Measurements from ENCODE around the gene RAB1A. TPM values are rescaled to one million over a fixed set of nuclear protein-coding genes. Genes with fewer than 3 reads are reported as not detected.
A peak's percentile ranks its signal among the peaks of the same experiment; 100 is the strongest.

RAB1A gene
- total RNA-seq, 2 experiments from 2014 or later = 77.1 to 84.8 TPM

DNA sequence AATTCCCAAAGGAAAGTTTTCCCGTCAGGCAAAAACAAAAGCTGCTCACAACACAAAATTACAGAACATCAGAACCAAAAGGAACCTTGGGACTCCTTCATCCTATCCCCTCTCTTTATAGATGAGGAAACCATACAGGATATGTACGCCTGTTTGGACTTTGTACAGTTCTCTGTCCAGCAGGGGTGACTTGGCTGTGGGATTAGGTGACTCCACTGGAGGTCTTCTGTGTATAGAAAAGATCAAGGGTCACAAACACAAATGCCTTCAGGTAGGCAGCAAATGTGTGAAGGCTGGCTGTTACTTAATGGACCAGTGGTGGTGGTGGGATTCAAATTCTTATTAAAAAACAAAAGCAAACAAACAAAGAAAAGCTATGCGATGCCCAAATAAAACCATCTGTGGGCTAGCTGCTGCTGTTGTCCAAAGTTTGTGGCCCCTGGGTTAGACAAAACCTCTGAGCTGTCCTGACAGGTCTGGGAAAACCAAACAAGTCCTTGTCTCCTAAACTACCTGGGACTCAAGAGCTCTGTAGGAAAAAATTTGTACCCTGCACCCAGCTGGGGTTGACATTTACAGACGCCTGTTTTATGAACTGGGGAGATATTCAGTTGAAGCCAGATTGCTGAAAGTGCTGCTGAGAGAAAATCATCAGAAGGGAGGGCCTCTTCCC lies 75.0 kb downstream of the RAB1A start:
- no peaks in the 10 kb centered on the region for H3K36me3 Mint-ChIP-seq (ENCODE audit: low read depth)
- no peak for DNase-seq
- H3K27me3 Mint-ChIP-seq = no peaks in the 10 kb centered on the region
- H3K9me3 Mint-ChIP-seq (ENCODE audit: low read depth) = no peaks in the 10 kb centered on the region
- intact Hi-C loops (cut with DNase I, micrococcal nuclease) = loop anchor here (5.0 kb wide), 2 partner anchors 377 to 403 kb away; partner anchors contain the start of genes SERTAD2 (in 1 of the 2) and SPRED2 (in 1 of the 2)
- ChIA-PET CTCF (interaction anchor here (0.8 to 2.9 kb wide), 11 partner anchors 10 to 531 kb away, joined by 3 to 33 read pairs (median 5); partner anchors contain the start of genes ACTR2 and AFTPH), POLR2A (interaction anchor here (0.6 to 2.9 kb wide), 7 partner anchors 10 to 530 kb away, joined by 3 to 10 read pairs (median 3); partner anchors contain the start of genes ACTR2 and RAB1A)
- no peak overlapping the region for H3K27ac Mint-ChIP-seq
- no peak for ATAC-seq
- H3K4me3 Mint-ChIP-seq = peak overlapping the region; percentile 93
- H3K4me1 Mint-ChIP-seq = peaks cover 52% of the 10 kb centered on the region

DNA sequence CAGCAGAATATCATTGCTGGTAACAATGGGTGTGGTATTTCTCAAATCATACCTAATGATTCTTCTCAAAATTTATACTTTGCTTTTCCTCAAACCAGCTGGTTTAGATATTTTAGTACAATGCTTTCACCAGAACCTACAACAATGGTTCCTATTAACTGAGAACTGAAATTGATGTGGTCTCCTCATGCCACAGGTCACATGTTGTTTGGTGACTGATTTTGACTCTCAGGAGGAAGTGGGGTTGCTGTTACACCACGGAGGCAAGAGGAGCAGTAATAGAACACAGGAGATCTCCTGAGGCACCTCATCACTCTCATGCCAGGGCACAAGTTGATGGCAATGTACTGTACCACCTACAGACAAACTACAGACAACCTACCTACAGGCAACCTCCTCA lies 76.7 kb downstream of the RAB1A start:
- H3K36me3 Mint-ChIP-seq (ENCODE audit: low read depth) = no peaks in the 10 kb centered on the region
- no peak for ATAC-seq
- ChIA-PET CTCF (interaction anchor here (0.9 to 1.4 kb wide), 3 partner anchors 21 to 134 kb away, joined by 3 to 8 read pairs (median 7); partner anchors contain the start of gene SLC1A4), POLR2A (interaction anchor here (2.9 kb wide), 1 partner anchor 77 kb away, joined by 10 read pairs; the partner anchor contains the start of gene RAB1A)
- H3K9me3 Mint-ChIP-seq (ENCODE audit: low read depth) = no peaks in the 10 kb centered on the region
- intact Hi-C loops (cut with DNase I, micrococcal nuclease) = no loop called here
- H3K27me3 Mint-ChIP-seq = no peaks in the 10 kb centered on the region
- H3K27ac Mint-ChIP-seq = peak overlapping the region; percentile 28
- H3K4me1 Mint-ChIP-seq = peaks cover 42% of the 10 kb centered on the region
- H3K4me3 Mint-ChIP-seq = no peak overlapping the region
- peak; percentile 39 for DNase-seq

DNA sequence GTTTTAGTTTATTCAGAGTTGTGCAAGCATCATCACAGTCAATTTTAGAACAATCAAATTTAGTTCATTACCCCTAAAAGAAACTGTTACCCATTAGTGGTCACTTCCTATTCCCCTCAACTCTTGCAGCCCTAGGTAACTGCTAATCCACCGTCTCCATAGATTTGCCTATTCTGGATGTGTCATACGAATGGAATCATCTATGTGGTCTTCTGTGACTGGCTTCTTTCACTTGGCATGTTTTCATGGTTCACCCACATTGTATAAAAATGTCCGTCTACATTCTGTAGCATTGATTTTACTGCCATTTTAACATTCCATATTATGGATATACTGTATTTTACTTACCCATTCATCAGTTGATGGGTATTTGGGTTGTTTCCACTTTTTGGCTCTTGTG lies 79.0 kb downstream of the RAB1A start:
- no peak for DNase-seq
- intact Hi-C loops (cut with DNase I, micrococcal nuclease) = no loop called here
- Mint-ChIP-seq H3K9me3 (ENCODE audit: low read depth) (no peaks in the 10 kb centered on the region), H3K4me1 (peaks cover 28% of the 10 kb centered on the region), H3K27ac (no peak overlapping the region), H3K36me3 (ENCODE audit: low read depth) (peaks cover under 1% of the 10 kb centered on the region), H3K4me3 (no peak overlapping the region), H3K27me3 (no peaks in the 10 kb centered on the region)
- POLR2A ChIA-PET = no interaction called here
- no peak for ATAC-seq
- CTCF ChIA-PET = no interaction called here

DNA sequence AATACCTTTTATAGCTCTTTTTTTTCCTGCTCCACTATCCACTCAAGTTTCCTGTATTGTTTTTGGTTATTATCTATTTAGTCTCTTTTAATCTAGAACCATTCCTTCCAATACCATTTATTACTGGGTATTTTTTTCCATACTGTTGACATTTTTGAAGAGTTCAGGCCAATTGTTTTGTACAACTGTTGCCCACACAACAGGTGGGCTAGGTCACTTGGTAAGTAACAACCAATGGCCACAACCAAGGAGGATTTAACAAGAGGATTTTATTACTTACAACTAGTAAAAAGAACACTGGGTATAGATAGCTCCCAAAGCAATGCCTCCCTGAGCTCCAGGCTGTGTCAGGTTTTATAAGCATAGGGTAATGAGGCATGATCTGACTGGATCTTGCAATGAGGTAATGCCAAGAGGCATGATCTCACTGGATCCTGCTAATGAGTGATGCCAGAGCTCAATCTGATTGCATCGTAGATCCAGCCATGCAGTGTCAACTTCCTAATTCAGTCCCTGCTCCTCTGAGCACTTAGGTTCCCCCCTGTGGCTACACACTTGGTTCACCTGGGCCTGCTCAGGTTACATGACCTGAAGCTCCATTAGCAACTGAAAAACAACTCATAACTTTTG lies 80.8 kb downstream of the RAB1A start:
- POLR2A ChIA-PET = interaction anchor here (0.7 kb wide), 1 partner anchor 158 kb away, joined by 4 read pairs; no protein-coding TSS in a partner anchor
- Mint-ChIP-seq H3K4me3 (no peak overlapping the region), H3K4me1 (peaks cover 14% of the 10 kb centered on the region), H3K36me3 (ENCODE audit: low read depth) (peaks cover 9% of the 10 kb centered on the region), H3K27me3 (no peaks in the 10 kb centered on the region), H3K27ac (no peak overlapping the region), H3K9me3 (ENCODE audit: low read depth) (peaks cover 5% of the 10 kb centered on the region)
- CTCF ChIA-PET = interaction anchor here (0.7 to 1.0 kb wide), 3 partner anchors 41 to 131 kb away, joined by 3 read pairs; no protein-coding TSS in a partner anchor
- peak; percentile 60 for ATAC-seq
- intact Hi-C loops (cut with DNase I, micrococcal nuclease) = no loop called here
- peak; percentile 38 for DNase-seq

GRCh38 chr2:65046633-65047407 lies 83.1 kb downstream of the RAB1A start:
- no peak for ATAC-seq
- CTCF ChIA-PET = interaction anchor here (0.6 to 4.1 kb wide), 7 partner anchors 9 to 523 kb away, joined by 3 to 15 read pairs (median 3); partner anchors contain the start of gene CEP68
- no peak overlapping the region for H3K4me3 Mint-ChIP-seq

DNA sequence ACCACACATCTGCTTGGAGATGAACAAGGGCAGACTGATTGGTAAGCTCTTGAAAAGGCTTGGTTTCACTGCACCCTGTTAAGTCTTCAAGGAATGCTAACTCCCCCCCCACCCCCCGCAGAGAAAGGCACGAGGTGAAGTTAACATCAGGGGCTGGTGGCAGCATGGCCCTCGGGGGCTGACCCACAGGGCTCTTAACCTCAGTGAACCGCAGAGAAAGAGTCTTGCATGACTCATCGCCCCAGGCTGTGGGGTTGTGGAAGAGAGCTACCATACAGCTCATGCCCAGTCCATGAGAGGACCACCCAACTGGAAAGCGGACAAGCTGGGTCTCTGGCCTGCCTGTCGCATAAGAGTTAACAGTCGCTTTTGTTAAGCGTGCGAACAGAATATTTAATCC lies 84.3 kb downstream of the RAB1A start:
- no peak overlapping the region for H3K4me3 Mint-ChIP-seq
- H3K4me1 Mint-ChIP-seq = peaks cover 1% of the 10 kb centered on the region
- H3K27me3 Mint-ChIP-seq = no peaks in the 10 kb centered on the region
- POLR2A ChIA-PET = no interaction called here
- CTCF ChIA-PET = interaction anchor here (0.6 to 4.1 kb wide), 5 partner anchors 19 to 1111 kb away, joined by 3 to 15 read pairs (median 4); no protein-coding TSS in a partner anchor
- H3K36me3 Mint-ChIP-seq (ENCODE audit: low read depth) = peaks cover 16% of the 10 kb centered on the region
- ATAC-seq = no peak
- intact Hi-C loops (cut with DNase I, micrococcal nuclease) = no loop called here
- DNase-seq = no peak
- H3K9me3 Mint-ChIP-seq (ENCODE audit: low read depth) = peaks cover 9% of the 10 kb centered on the region
- no peak overlapping the region for H3K27ac Mint-ChIP-seq

More at GRCh38 chr2:65046633-65047407, 83.1 kb downstream of the RAB1A start:
- POLR2A ChIA-PET = interaction anchor here (0.9 kb wide), 1 partner anchor 9 kb away, joined by 3 read pairs; the partner anchor contains the start of gene CEP68
- DNase-seq = no peak
- Mint-ChIP-seq H3K27me3 (no peaks in the 10 kb centered on the region), H3K36me3 (ENCODE audit: low read depth) (peaks cover 16% of the 10 kb centered on the region), H3K4me1 (no peaks in the 10 kb centered on the region), H3K27ac (no peak overlapping the region), H3K9me3 (ENCODE audit: low read depth) (peaks cover 9% of the 10 kb centered on the region)
- intact Hi-C loops (cut with DNase I, micrococcal nuclease) = no loop called here

GRCh38 chr2:65044097-65044735 lies 85.7 kb downstream of the RAB1A start:
- Mint-ChIP-seq H3K27ac (no peak overlapping the region), H3K4me3 (no peak overlapping the region), H3K9me3 (ENCODE audit: low read depth) (peaks cover 9% of the 10 kb centered on the region), H3K4me1 (peaks cover 7% of the 10 kb centered on the region), H3K36me3 (ENCODE audit: low read depth) (peaks cover 16% of the 10 kb centered on the region), H3K27me3 (no peaks in the 10 kb centered on the region)
- no peak for DNase-seq
- intact Hi-C loops (cut with DNase I, micrococcal nuclease) = no loop called here
- ChIA-PET CTCF (interaction anchor here (1.0 to 4.1 kb wide), 6 partner anchors 10 to 143 kb away, joined by 4 to 42 read pairs (median 7); partner anchors contain the start of gene CEP68), POLR2A (no interaction called here)
- no peak for ATAC-seq

DNA sequence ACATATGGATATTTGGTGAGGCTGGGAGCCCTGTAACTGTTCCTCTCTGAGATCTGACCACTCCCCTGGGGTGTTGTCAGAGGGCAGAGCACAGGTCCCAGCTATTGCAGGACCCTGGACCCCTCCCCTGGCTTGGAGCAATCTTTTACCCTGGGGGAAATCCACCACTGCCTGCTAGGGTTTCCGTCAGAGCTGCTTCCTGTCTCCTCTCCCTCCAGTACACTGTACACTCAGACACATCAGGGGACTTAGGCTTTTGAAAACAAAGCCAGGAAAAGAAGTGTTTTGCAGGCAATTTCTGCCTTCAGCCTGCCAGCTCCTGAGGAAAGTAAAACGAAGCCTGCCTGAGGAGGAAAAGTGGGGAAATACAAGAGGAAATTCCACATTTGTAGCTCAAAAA lies 86.9 kb downstream of the RAB1A start:
- H3K27ac Mint-ChIP-seq = no peak overlapping the region
- ATAC-seq = no peak
- intact Hi-C loops (cut with DNase I, micrococcal nuclease) = no loop called here
- peaks cover 9% of the 10 kb centered on the region for H3K9me3 Mint-ChIP-seq (ENCODE audit: low read depth)
- DNase-seq = no peak
- H3K36me3 Mint-ChIP-seq (ENCODE audit: low read depth) = peaks cover 19% of the 10 kb centered on the region
- peaks cover 7% of the 10 kb centered on the region for H3K4me1 Mint-ChIP-seq
- CTCF ChIA-PET = interaction anchor here (0.5 to 3.2 kb wide), 12 partner anchors 9 to 454 kb away, joined by 3 to 42 read pairs (median 3); partner anchors contain the start of gene CEP68
- POLR2A ChIA-PET = no interaction called here
- H3K4me3 Mint-ChIP-seq = no peak overlapping the region
- no peaks in the 10 kb centered on the region for H3K27me3 Mint-ChIP-seq

DNA sequence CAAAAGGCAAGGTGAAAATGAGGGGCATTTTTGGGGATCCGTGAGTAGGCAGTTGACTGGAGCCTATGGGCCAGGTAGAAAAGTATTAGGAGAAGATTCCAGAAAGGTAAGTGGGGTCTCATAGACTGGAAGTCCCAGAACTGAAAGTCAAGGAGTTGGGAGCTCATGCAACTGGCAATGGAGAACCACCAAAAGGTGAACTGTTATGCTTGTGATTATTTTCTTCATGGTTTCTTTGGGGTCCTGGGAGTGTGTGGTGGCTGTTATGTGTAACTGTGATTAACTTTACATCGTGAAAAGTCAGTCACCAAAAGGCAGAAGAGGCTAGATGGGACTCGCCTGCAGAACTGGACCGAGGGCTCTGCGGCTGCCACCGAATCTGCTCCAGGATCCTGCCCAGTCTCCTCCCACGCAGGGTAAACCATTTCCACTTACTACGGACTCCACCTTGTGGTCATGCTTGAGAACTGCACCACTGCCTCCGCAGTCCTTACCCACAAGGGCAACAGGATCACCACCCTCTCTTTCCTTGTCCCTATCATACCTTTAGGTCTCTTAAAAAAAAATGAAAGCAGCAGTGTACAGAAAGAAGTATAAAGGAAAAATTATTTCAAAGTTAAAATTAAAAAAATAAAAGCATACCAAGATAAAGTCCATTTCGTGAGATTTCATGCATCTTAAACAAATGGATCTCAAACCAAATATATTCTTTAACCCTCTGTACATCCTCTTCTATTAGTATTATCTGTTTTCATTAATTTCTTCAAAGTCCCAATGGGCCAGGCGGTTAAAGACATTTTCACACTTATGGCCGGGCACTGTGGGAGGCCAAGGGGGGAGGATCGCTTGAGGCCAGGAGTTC lies 89.3 kb downstream of the RAB1A start:
- ChIA-PET POLR2A (no interaction called here), CTCF (interaction anchor here (0.6 to 3.2 kb wide), 9 partner anchors 14 to 517 kb away, joined by 3 to 42 read pairs (median 3); no protein-coding TSS in a partner anchor)
- no peak overlapping the region for H3K4me3 Mint-ChIP-seq
- H3K9me3 Mint-ChIP-seq (ENCODE audit: low read depth) = peaks cover 9% of the 10 kb centered on the region
- ATAC-seq (peak; percentile 83), DNase-seq (peak; percentile 85)
- H3K27me3 Mint-ChIP-seq = no peaks in the 10 kb centered on the region
- intact Hi-C loops (cut with DNase I, micrococcal nuclease) = loop anchor here (1.0 to 2.0 kb wide), 2 partner anchors 52 to 123 kb away; partner anchors contain the start of gene SLC1A4 (in 1 of the 2)
- H3K27ac Mint-ChIP-seq = peak overlapping the region; percentile 33
- H3K4me1 Mint-ChIP-seq = peaks cover 7% of the 10 kb centered on the region
- peaks cover 17% of the 10 kb centered on the region for H3K36me3 Mint-ChIP-seq (ENCODE audit: low read depth)

DNA sequence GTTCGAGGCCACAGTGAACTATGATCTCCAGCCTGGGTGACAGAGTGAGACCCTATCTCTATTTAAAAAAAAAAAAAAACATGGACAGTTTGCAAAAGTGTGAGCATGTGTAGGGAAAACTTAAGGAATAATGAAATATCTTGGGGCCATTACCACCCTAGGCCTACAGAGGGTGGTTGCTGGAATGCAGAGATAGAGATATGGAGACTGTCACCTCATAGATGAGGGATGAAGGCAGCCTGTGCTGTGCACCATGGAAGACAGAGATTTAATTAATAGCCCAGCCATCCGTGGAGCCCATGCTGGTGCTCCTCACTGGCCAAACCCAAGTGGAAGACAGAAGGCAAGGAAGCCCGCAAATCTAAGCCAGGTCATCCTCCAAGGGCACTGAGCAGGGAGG lies 90.3 kb downstream of the RAB1A start:
- POLR2A ChIA-PET = no interaction called here
- CTCF ChIA-PET = interaction anchor here (0.9 to 1.1 kb wide), 6 partner anchors 15 to 516 kb away, joined by 3 to 4 read pairs (median 3); no protein-coding TSS in a partner anchor
- Mint-ChIP-seq H3K4me3 (no peak overlapping the region), H3K9me3 (ENCODE audit: low read depth) (peaks cover 7% of the 10 kb centered on the region), H3K27me3 (no peaks in the 10 kb centered on the region), H3K4me1 (peaks cover 7% of the 10 kb centered on the region), H3K36me3 (ENCODE audit: low read depth) (peaks cover 14% of the 10 kb centered on the region), H3K27ac (no peak overlapping the region)
- no peak for ATAC-seq
- intact Hi-C loops (cut with DNase I, micrococcal nuclease) = loop anchor here (1.0 to 2.0 kb wide), 2 partner anchors 51 to 122 kb away; partner anchors contain the start of gene SLC1A4 (in 1 of the 2)
- no peak for DNase-seq

All from activated CD4-positive, alpha-beta T cell treated with anti-CD3 and anti-CD28 coated beads for 36 hours (primary cell).